ENCODE results near the gene CFH.

The CFH gene

GRCh38 chr1:196774603-196775002, 122.8 kb downstream of the CFH start, which contains the start of gene CFHR3:
TSS of gene CFHR3 (plus strand) at chr1:196774840. CDS start at chr1:196774887, 47 bp downstream.
- no peak for TF ChIP-seq CTCF (IDR thresholded peaks at IDR 0.05)

- no peak for TF ChIP-seq CTCF (IDR thresholded peaks at IDR 0.05)
These were observed 125.8 kb downstream of the CFH start for GRCh38 chr1:196777603-196778002.

- TF ChIP-seq CTCF (IDR thresholded peaks at IDR 0.05): no peak
These were observed 127.2 kb downstream of the CFH start for GRCh38 chr1:196779093-196779492.
